Vagina (tissue), 2 donors: Measurements from ENCODE around the gene HIPK2. TPM values are rescaled to one million over a fixed set of nuclear protein-coding genes. Genes with fewer than 3 reads are reported as not detected.

ENCODE experiments used
- DNase-seq, 2 donors: peaks; one replicate each; pipeline ENCODE4 v3.0.0-alpha.2; 2017; ENCODE audit errors: extremely low spot score in 2 of 2
- H3K27ac ChIP-seq: fragments of 200-600 bp; sonication (generic); one replicate; pipeline ENCODE4 v1.5.1; 2019
- H3K27me3 ChIP-seq: fragments of 200-600 bp; sonication (generic); one replicate; pipeline ENCODE4 v1.5.1; 2019
- H3K36me3 ChIP-seq, 2 donors: fragments of 200-600 bp; sonication (generic); one replicate each; pipeline ENCODE4 v1.5.1; 2017 to 2019
- H3K4me1 ChIP-seq: fragments of 200-600 bp; sonication (generic); one replicate; pipeline ENCODE4 v1.5.1; 2019
- H3K4me3 ChIP-seq, 2 donors: fragments of 200-600 bp; sonication (generic); 1 replicate in 1 of 2; 2 replicates in 1 of 2; pipeline ENCODE4 v1.5.1; 2016 to 2019
- H3K9me3 ChIP-seq: fragments of 200-600 bp; sonication (generic); one replicate; pipeline ENCODE4 v1.5.1; 2019
- CTCF ChIP-seq, 3 experiments: fragments of 450-650 bp in 2 of 3; fragments of 200-600 bp in 1 of 3; sonication (generic) in 1 of 3; IDR thresholded peaks; one replicate each; pipeline ENCODE4 v1.5.1; 2017 to 2019; ENCODE audit warnings: antibody characterized with exemption in 3 of 3, mild to moderate bottlenecking in 2 of 3, moderate library complexity in 2 of 3
- POLR2A ChIP-seq, 2 donors: fragments of 450-650 bp; IDR thresholded peaks; one replicate each; pipeline ENCODE4 v1.6.1; 2017; ENCODE audit warnings: antibody characterized with exemption in 2 of 2, mild to moderate bottlenecking in 2 of 2, moderate library complexity in 2 of 2
- POLR2AphosphoS5 ChIP-seq, 2 donors: sonication (generic); formaldehyde crosslinking; IDR thresholded peaks; one replicate each; pipeline ENCODE4 v1.9.0; 2017; ENCODE audit warnings: antibody characterized with exemption in 2 of 2, mild to moderate bottlenecking in 2 of 2, low read depth in 1 of 2; ENCODE audit not compliant: insufficient read depth in 1 of 2
- intact Hi-C: fragments of 100-400 bp; cut with DNase I; formaldehyde crosslinking; loops from one replicate; pipeline ENCODE4 v1.15.1; 2023
- total RNA-seq: library from RNA; depleted of rRNA; stranded (reverse); fragments of >200 nt; gene quantifications from one replicate; pipeline ENCODE4 v1.2.3, GENCODE V29; 2016

Gene HIPK2
- total RNA-seq, 1 donor from 2014 or later = 21.9 TPM

- Histone ChIP-seq H3K27me3 (no peaks in the 10 kb centered on the region), H3K9me3 (no peaks in the 10 kb centered on the region), H3K36me3 (no peaks in the 10 kb centered on the region), H3K4me3 (peak overlapping the region; percentile 63 to 92), H3K27ac (peak overlapping the region; percentile 95), H3K4me1 (peaks cover 30% of the 10 kb centered on the region)
- TF ChIP-seq POLR2AphosphoS5 (IDR thresholded peaks at IDR 0.05; ENCODE audit: insufficient read depth in 1 of 2, low read depth in 1 of 2) = no peak
- no peak for TF ChIP-seq POLR2A (IDR thresholded peaks at IDR 0.05)
- no peak for TF ChIP-seq CTCF (IDR thresholded peaks at IDR 0.05)
- intact Hi-C loops = loop anchor here (5.0 to 10.0 kb wide), 4 partner anchors 39 to 226 kb away; no protein-coding TSS in a partner anchor
- no peak for DNase-seq
Measured at GRCh38 chr7:139776486-139777132, 1.2 kb downstream of the HIPK2 start.

- peaks cover 38% of the 10 kb centered on the region for H3K4me1 ChIP-seq
- no peaks in the 10 kb centered on the region for H3K9me3 ChIP-seq
- H3K4me3 ChIP-seq = peak overlapping the region; percentile 63 to 92
- no peak for DNase-seq
- H3K27me3 ChIP-seq = no peaks in the 10 kb centered on the region
- H3K27ac ChIP-seq = peak overlapping the region; percentile 95
- intact Hi-C loops = loop anchor here (5.0 to 10.0 kb wide), 4 partner anchors 39 to 226 kb away; no protein-coding TSS in a partner anchor
- no peaks in the 10 kb centered on the region for H3K36me3 ChIP-seq
- TF ChIP-seq CTCF (IDR thresholded peaks at IDR 0.05) (peak in 2 of 3 experiments; percentile 66 to 76), POLR2AphosphoS5 (IDR thresholded peaks at IDR 0.05; ENCODE audit: insufficient read depth in 1 of 2, low read depth in 1 of 2) (peak in 1 of 2 donors; percentile 57), POLR2A (IDR thresholded peaks at IDR 0.05) (no peak)
Measured at GRCh38 chr7:139775829-139776266, 1.9 kb downstream of the HIPK2 start.

DNA sequence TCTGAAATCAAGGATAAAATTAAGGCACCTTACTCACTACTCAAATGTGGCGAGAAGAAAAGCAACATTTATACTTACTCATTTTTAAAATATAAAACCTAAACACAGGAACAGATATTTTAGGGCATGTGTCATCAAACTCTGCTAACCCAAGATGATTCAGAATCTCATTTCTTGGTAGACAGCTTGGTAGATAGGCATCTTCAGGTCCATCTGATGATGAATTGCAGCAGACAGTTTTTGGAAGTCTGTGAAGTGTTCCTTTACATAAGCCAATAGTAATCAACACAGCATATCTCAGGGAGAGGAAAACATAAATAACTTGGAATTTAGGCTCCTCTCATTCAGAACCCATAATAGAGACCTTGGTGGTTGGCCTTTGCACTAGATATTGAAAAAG, 3.4 kb downstream of the HIPK2 start:
- DNase-seq = no peak
- H3K4me1 ChIP-seq = peaks cover 49% of the 10 kb centered on the region
- intact Hi-C loops = loop anchor here (10.0 kb wide), 1 partner anchor 60 kb away; no protein-coding TSS in a partner anchor
- no peaks in the 10 kb centered on the region for H3K27me3 ChIP-seq
- TF ChIP-seq CTCF (IDR thresholded peaks at IDR 0.05) (no peak), POLR2A (IDR thresholded peaks at IDR 0.05) (no peak), POLR2AphosphoS5 (IDR thresholded peaks at IDR 0.05; ENCODE audit: insufficient read depth in 1 of 2, low read depth in 1 of 2) (no peak)
- no peaks in the 10 kb centered on the region for H3K36me3 ChIP-seq
- H3K9me3 ChIP-seq = no peaks in the 10 kb centered on the region
- H3K27ac ChIP-seq = no peak overlapping the region
- no peak overlapping the region for H3K4me3 ChIP-seq

GRCh38 chr7:139773371-139773770, 4.4 kb downstream of the HIPK2 start:
- no peak for DNase-seq
- TF ChIP-seq CTCF (IDR thresholded peaks at IDR 0.05) (no peak), POLR2A (IDR thresholded peaks at IDR 0.05) (no peak), POLR2AphosphoS5 (IDR thresholded peaks at IDR 0.05; ENCODE audit: insufficient read depth in 1 of 2, low read depth in 1 of 2) (no peak)
- no peak overlapping the region for H3K4me3 ChIP-seq
- intact Hi-C loops = loop anchor here (10.0 kb wide), 1 partner anchor 59 kb away; no protein-coding TSS in a partner anchor
- no peaks in the 10 kb centered on the region for H3K9me3 ChIP-seq
- peaks cover 49% of the 10 kb centered on the region for H3K4me1 ChIP-seq
- H3K27me3 ChIP-seq = no peaks in the 10 kb centered on the region
- H3K27ac ChIP-seq = no peak overlapping the region
- no peaks in the 10 kb centered on the region for H3K36me3 ChIP-seq

DNA sequence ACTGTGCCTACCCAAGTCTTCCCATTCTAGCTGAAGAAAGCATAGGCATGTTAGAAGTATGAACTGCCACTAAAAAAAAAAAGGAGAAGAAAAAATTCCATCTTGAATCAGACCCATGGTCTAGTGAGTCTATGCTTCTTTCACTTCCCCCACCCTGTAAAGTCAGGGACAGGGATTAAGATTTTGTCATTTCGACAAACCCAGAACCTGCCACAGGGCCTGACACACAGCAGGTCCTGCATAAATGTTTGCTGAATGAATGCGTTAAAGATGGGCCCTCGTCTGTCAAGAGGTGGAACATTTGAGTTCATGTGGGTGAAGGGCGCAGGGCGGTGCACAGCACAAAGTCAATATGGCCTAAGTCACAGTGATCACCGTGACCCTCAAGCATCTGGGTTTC, 4.9 kb downstream of the HIPK2 start:
- no peak for DNase-seq
- Histone ChIP-seq H3K27ac (no peak overlapping the region), H3K36me3 (no peaks in the 10 kb centered on the region), H3K9me3 (no peaks in the 10 kb centered on the region), H3K27me3 (no peaks in the 10 kb centered on the region), H3K4me3 (no peak overlapping the region), H3K4me1 (peaks cover 51% of the 10 kb centered on the region)
- TF ChIP-seq CTCF (IDR thresholded peaks at IDR 0.05) = no peak
- intact Hi-C loops = loop anchor here (10.0 kb wide), 1 partner anchor 58 kb away; no protein-coding TSS in a partner anchor
